SW480 (cell line): ENCODE measurements around the gene CYP39A1.

ENCODE experiments used
- DNase-seq: peaks from one replicate; pipeline ENCODE4 v3.0.0-alpha.2; 2016; ENCODE audit warnings: low spot score

CYP39A1 gene

DNA sequence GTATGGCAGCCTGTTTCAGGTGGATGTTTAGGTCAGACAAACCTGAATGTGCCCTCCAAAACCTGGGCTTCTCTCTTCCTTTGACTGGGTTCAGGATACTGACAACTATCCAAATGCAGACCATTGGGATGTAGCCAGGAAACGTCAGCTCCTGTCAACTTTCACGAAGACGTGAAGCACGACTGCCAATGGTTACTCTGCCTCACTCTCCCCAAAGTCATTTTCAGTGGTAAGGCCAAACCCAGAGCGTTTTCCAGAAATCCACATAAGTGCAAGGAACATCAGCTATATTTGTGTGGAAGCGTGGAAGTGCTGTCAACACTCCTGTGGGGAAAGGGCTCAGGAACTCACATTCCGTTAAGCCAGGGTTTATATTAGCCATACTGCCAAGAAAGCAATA lies 141.3 kb downstream of the CYP39A1 start:
- no peak for DNase-seq

DNA sequence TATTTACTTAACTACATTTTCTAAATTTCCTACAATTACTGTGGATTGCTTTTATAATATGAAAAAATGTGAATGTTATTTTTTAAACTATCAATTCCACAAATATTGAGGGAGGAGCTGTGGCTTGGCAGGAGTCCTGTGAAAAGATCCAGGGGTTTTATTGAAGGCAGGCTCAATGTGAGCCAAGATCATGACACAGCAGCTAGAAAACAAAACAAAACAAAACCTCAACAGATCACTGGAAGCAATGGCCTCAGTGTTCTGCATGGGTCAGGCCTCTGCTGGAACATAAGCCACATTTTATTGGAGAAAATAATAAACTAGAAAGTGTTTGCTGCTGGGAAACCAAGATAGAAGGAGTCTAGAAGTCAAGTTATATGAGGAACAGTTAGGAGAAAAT lies 142.0 kb downstream of the CYP39A1 start:
- no peak for DNase-seq

DNA sequence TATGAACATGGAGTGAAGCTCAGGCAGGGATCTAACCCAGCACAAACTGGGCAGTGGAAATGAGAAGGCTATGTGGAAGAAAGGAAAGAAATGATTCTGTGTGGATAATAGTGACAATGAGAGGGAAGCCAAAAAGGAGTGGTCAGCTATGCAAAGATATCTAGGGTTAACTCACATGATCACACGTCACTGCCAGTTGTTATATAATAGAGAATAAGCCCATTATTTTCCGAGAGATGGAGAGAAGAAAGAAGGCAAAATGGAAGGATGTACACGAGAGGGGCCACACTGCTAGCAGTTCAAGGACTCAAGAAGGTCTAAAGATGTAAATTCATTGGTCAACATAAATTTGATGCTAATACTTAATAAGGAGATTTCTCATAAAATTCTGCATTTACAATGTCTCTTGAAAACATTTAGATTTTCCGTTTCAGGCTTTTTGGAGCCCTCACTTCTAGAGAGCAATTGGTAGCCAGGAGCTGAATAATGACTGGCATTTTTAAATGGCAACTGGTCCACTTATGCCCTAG lies 142.6 kb downstream of the CYP39A1 start:
- DNase-seq, result no peak

DNA sequence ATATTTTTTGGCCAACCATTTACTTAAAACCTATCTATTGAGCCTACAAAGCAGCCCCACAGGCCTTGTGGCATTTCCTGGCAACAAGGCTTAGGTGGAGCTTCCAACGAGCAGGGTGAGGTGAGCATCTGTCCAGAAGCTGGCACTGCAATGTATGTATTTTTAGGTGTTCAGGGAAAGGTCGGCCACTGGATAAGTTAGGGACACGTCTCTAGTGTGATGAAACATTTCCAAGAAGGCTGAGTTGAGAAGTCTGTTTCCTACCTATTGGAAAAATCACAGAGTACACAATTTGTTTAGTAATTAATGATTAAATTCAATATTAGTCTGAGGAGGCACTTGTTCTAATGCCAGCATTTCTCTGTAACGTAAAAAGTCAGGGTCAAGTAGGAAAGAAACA lies 143.6 kb downstream of the CYP39A1 start:
- no peak for DNase-seq

DNA sequence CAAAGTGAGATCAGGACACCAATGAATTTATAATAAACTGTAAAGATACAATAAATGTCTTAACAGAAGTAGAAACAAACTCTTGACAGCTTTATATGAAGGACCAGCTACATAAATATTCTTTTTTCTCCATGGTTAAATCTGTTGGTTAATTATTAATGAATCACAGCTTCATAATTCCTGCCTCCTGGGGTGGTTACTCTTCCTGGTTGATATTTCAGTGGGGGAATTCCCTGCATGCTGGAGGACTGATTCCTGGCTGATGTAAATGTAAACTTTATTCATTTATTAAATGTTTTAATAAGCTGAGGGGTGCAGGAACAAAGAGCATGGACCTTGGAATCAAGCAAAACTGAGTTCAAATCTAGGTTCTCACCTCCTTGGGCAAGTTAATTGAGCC lies 145.2 kb downstream of the CYP39A1 start:
- DNase-seq, result peak; percentile 4

DNA sequence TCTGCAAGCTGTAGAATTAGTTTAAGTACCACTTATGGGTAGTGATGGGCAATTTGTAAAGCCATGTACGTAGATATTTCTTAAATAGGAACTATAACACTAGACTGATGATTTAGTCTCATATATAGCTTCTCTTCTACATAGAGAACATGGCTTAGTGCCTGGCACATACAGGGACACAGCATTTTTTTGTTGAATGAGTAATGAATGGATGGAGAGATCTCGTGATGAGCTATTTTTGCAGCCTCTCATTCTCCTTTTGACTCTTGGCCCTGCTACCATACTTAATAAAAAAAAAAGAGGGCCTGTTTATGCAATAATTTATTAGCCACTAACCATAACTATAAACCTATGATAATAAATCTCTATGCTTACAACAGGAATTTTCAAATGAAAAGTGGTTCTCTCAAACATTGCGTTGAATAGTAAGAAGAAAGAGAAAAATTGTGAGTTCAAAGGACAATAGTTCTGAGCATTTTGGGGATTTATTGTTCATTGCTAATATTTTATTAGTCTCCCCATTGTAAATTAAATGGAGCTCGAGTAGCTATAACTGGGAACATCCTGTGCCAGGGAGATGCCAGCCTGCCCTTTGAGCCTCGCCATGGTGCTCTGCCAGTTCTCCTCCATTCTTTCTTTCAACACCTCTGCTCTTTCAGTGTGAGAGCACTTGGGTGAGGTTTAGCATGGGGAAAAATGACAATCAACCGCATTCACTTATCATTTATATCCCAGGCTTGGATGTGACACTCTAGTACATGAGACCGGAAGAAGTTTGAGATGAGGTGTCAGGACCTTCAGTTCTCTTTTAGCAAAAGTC lies 146.7 kb downstream of the CYP39A1 start:
- DNase-seq, result no peak

DNA sequence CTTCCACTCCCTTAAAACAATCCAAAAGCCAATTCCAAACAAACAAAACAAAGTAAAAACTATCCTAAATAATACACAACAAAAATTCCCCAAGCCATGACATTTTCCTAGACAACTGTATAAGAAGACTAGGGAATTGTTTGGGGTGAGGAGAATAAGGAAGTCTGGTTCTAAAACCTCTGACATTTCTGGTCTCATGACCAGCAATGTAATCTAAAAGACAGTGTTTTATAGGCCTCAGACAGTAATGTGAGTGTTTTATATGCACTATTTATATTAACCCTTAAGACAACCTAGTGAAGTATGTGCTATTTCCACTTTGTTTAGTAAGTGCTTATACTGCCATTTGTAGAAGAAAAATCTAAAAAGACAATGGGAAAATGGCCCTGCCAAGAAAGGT lies 148.4 kb downstream of the CYP39A1 start:
- no peak for DNase-seq

DNA sequence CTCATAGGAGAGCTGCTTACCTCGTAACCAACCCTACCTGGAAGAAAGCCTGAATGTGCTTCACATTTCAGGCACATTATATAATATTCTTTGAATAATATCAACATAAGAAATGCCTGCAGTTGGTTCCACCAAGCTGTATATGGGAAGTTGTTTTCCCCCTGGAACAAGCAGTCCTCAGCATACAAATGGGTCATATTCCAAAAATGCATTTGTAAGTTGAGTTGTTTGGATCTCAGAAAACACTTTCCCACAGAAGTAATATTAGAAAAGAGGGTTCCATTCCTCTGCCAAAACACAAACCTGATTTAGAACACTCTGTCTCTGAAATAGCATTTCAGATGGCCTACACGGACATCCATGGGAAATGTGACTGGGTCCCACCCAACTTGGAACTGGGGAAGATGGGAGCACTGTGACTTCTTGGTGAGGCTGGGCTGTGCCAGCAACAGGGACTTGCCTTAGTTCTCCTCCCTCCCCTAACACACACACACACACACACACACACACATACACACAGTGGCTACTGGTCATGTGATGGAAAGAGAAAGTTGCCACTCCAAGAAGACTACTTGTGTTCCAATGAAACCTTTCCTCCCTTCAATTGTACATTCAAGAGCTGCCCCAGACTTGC lies 150.0 kb downstream of the CYP39A1 start:
- DNase-seq, result no peak

DNA sequence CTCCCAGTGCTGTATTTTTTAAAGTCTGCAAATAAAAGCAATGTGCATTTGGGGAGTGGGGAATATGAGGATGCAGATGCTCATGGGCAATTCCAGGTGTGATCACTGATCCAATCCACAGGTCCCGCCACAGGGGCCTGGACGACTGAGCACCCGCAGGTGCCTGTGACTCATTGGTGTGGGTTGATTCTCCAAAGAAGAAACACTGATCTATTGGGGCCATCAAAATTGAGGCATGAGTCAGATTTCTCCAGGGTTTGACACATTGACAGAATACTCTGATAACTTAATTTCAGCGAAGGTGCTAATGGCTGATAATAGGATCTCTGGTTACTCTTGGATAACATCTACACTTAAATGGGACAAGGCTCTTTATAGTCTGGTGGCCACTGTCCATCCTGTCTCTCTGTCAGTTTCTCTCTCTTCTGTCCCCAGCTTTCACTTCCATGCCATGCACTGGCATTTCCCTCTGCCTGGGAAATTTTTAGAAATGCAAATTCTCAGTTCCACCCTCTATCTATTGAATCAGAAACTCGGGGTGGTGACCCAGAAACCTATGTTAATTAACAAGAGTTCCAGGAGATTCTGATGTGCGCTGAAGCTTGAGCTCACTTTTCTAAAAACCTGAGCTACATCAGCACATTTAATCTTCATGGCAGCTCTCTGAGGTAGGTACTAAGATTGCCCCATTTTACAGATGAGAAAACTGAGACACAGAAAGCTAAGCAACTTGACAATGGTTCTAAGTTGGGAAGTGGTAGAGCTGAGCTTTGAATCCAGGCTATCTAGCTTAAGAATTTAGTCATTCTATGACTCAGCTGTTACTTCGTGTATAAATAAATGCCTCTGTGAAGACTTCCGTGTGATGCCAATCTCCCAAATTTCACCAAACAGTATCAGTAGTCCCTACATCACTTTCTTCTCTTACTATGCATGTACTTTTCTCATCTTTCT lies 151.2 kb downstream of the CYP39A1 start:
- peak; percentile 3 for DNase-seq

DNA sequence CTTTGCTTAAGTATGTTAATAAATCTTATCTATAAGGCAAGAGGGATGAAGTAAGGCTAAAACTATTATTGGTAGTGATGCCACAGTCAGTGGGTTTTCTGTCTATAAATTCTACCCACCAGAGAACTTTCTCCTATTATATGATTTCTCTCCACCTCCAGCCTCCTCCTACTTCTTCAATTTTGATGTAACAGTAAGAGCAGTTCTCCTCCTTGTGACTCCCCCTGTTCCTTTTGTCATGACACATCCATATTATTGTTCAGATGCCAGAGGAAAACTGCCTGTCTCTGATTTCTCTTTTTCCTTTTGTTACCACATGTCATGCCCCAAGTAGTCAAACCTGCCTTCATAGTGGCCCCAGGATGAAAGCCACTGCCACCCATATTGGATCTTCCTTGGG lies 152.2 kb downstream of the CYP39A1 start:
- no peak for DNase-seq
